ENCODE measurements around the gene GMDS. TPM values are rescaled to one million over a fixed set of nuclear protein-coding genes. Genes with fewer than 3 reads are reported as not detected.

GMDS gene
- total RNA-seq, 2 experiments from 2014 or later, result 31.1 to 35.9 TPM

DNA sequence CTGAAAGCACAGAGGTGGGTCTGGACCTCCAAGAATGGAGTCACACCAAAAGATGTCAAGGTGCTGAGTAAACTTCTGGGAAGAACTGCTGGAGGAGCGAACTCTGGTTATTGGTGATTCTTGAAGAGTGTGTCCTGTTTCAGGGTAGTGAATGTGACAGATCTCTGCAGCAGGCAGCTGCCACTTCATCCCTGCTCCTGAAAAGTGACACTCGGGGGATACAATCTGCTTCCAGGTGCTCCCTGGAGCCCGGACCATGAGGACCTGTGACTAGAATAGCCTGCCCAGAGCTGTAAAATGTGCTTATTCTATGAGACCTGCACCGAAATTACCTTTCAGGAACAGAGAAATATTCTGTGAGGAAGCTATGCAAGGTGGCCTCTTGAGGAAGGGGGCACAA lies 444.6 kb downstream of the GMDS start:
- Mint-ChIP-seq H3K4me3 (no peak overlapping the region), H3K9me3 (no peaks in the 10 kb centered on the region), H3K4me1 (peaks cover 12% of the 10 kb centered on the region), H3K27me3 (no peaks in the 10 kb centered on the region), H3K27ac (no peak overlapping the region), H3K36me3 (ENCODE audit: low read depth) (no peaks in the 10 kb centered on the region)
- DNase-seq, result no peak
- POLR2A ChIA-PET, result no interaction called here
- CTCF ChIA-PET, result no interaction called here

DNA sequence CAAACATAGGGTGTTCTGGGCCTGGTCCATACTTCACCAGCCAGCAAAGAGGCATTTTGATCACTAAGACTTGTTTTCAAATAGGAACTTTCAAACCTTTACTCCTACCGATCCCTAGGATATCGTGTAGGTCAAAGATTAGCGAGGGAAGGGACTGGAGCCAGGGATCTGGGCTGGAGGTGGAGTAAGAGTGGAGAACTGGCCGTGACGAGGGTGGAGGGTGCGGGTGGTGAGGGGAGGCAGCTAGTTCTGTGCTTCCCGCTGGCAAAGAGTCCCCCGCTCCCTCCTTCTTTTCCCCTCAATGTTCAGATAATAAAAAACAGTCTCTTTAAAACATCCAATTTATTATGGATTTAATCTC lies 446.5 kb downstream of the GMDS start:
- H3K27me3 Mint-ChIP-seq, result no peaks in the 10 kb centered on the region
- H3K4me3 Mint-ChIP-seq, result no peak overlapping the region
- H3K27ac Mint-ChIP-seq, result no peak overlapping the region
- H3K36me3 Mint-ChIP-seq (ENCODE audit: low read depth), result no peaks in the 10 kb centered on the region
- no peak for DNase-seq
- ChIA-PET CTCF (interaction anchor here (1.0 kb wide), 1 partner anchor 14 kb away, joined by 3 read pairs; no protein-coding TSS in a partner anchor), POLR2A (no interaction called here)
- no peaks in the 10 kb centered on the region for H3K9me3 Mint-ChIP-seq
- peaks cover 12% of the 10 kb centered on the region for H3K4me1 Mint-ChIP-seq

DNA sequence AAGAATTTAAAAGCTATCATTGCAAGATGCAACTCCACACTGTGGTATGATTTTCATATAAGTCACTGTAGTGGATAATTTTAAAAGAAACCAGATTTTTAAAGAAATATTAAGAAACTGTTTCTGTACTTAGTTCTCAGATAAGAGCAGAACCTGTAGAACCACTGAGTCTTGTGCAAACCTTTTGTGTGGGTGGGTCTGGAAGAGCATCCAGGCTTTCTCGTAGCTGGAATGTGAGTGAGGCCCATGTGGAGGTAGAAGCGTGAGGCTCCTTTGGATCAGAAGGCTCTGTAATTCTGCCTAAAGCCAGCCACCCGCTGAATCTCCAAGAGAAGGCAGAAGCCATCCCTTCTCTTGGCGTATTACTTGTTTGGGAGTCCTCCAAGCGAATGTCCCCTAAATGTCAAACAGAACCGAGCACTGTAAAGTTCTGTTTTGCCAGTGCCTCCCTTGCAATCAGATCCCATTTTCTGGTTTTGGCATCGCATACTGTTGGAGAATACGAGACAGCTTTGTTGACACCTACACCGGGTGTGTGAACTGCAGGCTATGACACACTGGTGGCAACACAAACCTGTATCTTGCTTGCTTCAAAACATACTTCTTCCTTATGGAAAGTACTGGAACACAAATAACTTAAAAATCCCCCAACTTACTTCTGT lies 447.0 kb downstream of the GMDS start:
- DNase-seq, result no peak
- Mint-ChIP-seq H3K4me3 (no peak overlapping the region), H3K27me3 (no peaks in the 10 kb centered on the region), H3K27ac (no peak overlapping the region), H3K4me1 (peaks cover 12% of the 10 kb centered on the region), H3K9me3 (no peaks in the 10 kb centered on the region), H3K36me3 (ENCODE audit: low read depth) (no peaks in the 10 kb centered on the region)
- POLR2A ChIA-PET, result no interaction called here
- CTCF ChIA-PET, result interaction anchor here (1.0 kb wide), 1 partner anchor 13 kb away, joined by 3 read pairs; no protein-coding TSS in a partner anchor

- Mint-ChIP-seq H3K4me3 (no peak overlapping the region), H3K27ac (no peak overlapping the region), H3K9me3 (no peaks in the 10 kb centered on the region), H3K36me3 (ENCODE audit: low read depth) (no peaks in the 10 kb centered on the region), H3K27me3 (no peaks in the 10 kb centered on the region), H3K4me1 (peaks cover 12% of the 10 kb centered on the region)
- ChIA-PET CTCF (no interaction called here), POLR2A (no interaction called here)
- no peak for DNase-seq
These were observed 447.6 kb downstream of the GMDS start for GRCh38 chr6:1797801-1798200.

- no peaks in the 10 kb centered on the region for H3K9me3 Mint-ChIP-seq
- peaks cover 12% of the 10 kb centered on the region for H3K4me1 Mint-ChIP-seq
- no peaks in the 10 kb centered on the region for H3K36me3 Mint-ChIP-seq (ENCODE audit: low read depth)
- DNase-seq, result no peak
- ChIA-PET CTCF (no interaction called here), POLR2A (no interaction called here)
- H3K27ac Mint-ChIP-seq, result no peak overlapping the region
- no peaks in the 10 kb centered on the region for H3K27me3 Mint-ChIP-seq
- no peak overlapping the region for H3K4me3 Mint-ChIP-seq
These were observed 448.5 kb downstream of the GMDS start for GRCh38 chr6:1796706-1797529.

GRCh38 chr6:1795910-1796309 lies 449.5 kb downstream of the GMDS start:
- CTCF ChIA-PET, result no interaction called here
- H3K27ac Mint-ChIP-seq, result no peak overlapping the region
- no peaks in the 10 kb centered on the region for H3K36me3 Mint-ChIP-seq (ENCODE audit: low read depth)
- POLR2A ChIA-PET, result no interaction called here
- H3K4me1 Mint-ChIP-seq, result peaks cover 12% of the 10 kb centered on the region
- no peak overlapping the region for H3K4me3 Mint-ChIP-seq
- H3K9me3 Mint-ChIP-seq, result no peaks in the 10 kb centered on the region
- DNase-seq, result no peak
- no peaks in the 10 kb centered on the region for H3K27me3 Mint-ChIP-seq

DNA sequence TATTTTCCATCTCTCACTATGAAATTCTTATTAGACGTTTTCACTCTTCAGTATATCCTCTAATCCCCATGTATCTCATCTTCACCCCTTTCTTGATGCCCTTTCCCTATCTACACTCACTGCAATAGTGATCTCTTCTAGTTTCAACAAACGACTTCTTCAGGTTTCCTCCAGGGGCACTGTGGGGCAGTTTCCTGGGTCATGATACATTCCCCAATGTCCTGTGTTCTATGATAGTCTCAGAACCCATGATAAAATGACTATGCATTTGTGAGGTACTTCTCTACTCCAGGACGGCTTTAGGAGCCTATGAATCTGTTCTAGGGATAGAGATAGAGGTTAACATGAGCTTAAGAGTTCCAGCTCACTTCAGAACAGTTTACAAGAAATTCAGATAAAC lies 452.4 kb downstream of the GMDS start:
- Mint-ChIP-seq H3K9me3 (no peaks in the 10 kb centered on the region), H3K36me3 (ENCODE audit: low read depth) (no peaks in the 10 kb centered on the region), H3K27me3 (no peaks in the 10 kb centered on the region), H3K4me3 (no peak overlapping the region), H3K4me1 (peaks cover 10% of the 10 kb centered on the region), H3K27ac (no peak overlapping the region)
- ChIA-PET POLR2A (no interaction called here), CTCF (no interaction called here)
- peak; percentile 14 for DNase-seq

DNA sequence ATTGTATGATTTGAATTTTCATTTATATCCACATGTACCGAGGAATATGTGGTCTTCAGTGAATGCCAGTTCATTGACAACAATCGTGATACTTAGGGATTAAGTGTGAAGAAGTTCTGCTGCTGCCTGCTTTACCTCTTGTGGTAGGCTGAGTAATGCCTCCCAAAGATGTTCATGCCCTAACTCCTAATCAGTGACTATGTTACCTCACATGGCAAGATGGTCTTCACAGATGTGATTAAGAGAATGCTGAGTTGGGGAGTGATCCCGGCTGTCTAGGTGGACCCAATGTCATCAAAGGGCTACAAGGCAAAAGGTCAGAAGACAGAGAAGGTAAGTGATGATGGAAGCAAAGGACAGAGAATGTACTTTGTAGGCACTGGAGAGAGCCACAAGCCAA lies 454.7 kb downstream of the GMDS start:
- no peaks in the 10 kb centered on the region for H3K27me3 Mint-ChIP-seq
- CTCF ChIA-PET, result no interaction called here
- no peaks in the 10 kb centered on the region for H3K36me3 Mint-ChIP-seq (ENCODE audit: low read depth)
- no peak overlapping the region for H3K27ac Mint-ChIP-seq
- peaks cover 3% of the 10 kb centered on the region for H3K4me1 Mint-ChIP-seq
- H3K4me3 Mint-ChIP-seq, result no peak overlapping the region
- H3K9me3 Mint-ChIP-seq, result no peaks in the 10 kb centered on the region
- no peak for DNase-seq
- POLR2A ChIA-PET, result no interaction called here

DNA sequence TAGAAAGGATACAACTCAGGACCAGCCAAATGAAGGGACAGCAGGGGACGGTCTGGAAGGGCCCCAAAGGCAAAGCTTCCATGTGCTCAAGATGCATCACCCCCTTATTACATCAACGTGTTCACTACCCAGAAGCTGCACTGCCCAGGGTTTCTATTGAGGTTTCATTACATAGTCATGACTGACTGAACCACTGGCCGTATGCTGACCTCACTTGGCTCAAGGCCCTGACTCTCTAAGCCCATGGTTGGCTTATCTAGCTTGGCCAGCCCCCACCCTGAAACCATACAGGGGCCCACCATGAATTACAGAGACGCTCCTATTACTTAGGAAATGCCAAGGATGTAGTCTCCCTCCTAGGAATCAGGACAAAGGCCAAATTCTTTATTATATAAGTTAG lies 456.3 kb downstream of the GMDS start:
- Mint-ChIP-seq H3K4me3 (no peak overlapping the region), H3K36me3 (ENCODE audit: low read depth) (no peaks in the 10 kb centered on the region), H3K9me3 (no peaks in the 10 kb centered on the region), H3K4me1 (peaks cover 3% of the 10 kb centered on the region), H3K27ac (no peak overlapping the region), H3K27me3 (no peaks in the 10 kb centered on the region)
- POLR2A ChIA-PET, result interaction anchor here (0.6 kb wide), 1 partner anchor 10 kb away, joined by 4 read pairs; no protein-coding TSS in a partner anchor
- no peak for DNase-seq
- CTCF ChIA-PET, result no interaction called here

DNA sequence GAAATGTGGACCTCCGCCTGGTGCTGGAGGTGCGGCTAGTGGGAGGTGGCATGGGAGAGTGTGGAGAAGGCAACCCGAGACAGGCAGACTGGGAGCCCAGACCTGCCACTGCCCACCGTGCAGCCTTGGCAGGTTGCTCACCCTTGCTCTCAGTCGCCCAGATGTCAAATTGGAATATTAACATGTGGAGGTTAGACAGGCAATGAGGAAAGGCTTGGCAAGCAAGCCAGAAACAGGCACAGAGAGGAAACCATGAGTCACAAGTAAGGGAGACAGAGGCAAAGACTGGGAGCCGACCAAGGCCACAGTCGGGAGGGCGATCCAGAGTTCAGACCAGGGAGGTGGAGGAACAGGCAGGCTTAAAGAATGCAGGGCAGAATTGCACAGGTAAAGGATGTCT lies 457.5 kb downstream of the GMDS start:
- no peaks in the 10 kb centered on the region for H3K36me3 Mint-ChIP-seq (ENCODE audit: low read depth)
- no peak for DNase-seq
- H3K4me1 Mint-ChIP-seq, result peaks cover 3% of the 10 kb centered on the region
- CTCF ChIA-PET, result no interaction called here
- no peak overlapping the region for H3K4me3 Mint-ChIP-seq
- no peaks in the 10 kb centered on the region for H3K9me3 Mint-ChIP-seq
- H3K27me3 Mint-ChIP-seq, result no peaks in the 10 kb centered on the region
- POLR2A ChIA-PET, result no interaction called here
- no peak overlapping the region for H3K27ac Mint-ChIP-seq

DNA sequence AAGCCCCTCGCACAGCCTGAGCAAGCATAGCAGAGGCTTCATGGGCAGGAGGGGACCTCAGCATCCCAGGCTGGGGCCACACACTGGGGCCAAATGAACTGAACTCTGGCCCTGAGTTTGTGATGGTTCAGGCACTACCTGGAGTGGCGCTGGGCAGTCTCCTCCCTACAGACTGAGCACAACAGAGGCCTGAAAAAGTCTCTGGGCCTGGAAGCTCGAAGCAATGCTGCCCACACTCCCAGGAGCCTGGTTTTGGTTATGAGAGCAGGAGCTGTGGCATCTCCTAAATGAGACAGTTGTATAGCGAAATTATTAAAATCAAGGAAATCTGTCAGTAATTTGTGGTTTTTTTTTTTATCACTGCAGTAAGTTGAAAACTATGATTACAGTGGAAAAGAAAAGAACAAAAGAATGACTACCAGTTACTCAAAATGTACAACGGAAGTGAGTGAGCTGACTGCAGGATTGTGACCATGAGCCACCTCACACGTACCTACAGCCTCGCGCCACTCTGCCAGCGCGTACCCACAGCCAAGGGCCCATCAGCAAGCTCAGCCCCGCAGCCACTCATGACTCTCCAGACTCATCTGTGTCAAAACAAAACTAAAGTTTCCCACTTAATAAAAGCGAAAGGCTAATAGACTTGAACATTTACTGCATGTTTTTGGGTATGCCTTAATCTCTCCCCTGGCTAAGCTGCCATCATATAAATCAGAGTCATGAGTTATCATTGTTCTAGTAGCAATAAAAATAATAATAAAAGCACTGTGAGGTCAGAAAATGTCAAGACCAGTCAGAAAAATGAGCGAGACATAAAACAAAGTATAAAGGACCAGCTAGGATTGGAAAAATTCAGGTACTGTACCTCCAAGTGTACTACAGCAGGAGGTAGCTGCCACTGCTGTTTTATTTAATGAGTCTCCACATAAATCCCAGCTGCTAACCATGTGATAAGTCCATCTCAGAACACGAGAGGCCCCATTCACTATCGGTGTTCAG lies 458.7 kb downstream of the GMDS start:
- Mint-ChIP-seq H3K27me3 (no peaks in the 10 kb centered on the region), H3K4me3 (no peak overlapping the region), H3K4me1 (peaks cover 3% of the 10 kb centered on the region), H3K27ac (no peak overlapping the region), H3K36me3 (ENCODE audit: low read depth) (no peaks in the 10 kb centered on the region), H3K9me3 (no peaks in the 10 kb centered on the region)
- ChIA-PET POLR2A (interaction anchor here (0.6 kb wide), 1 partner anchor 142 kb away, joined by 3 read pairs; no protein-coding TSS in a partner anchor), CTCF (interaction anchor here (0.6 to 0.8 kb wide), 3 partner anchors 16 to 258 kb away, joined by 3 to 4 read pairs (median 3); no protein-coding TSS in a partner anchor)
- DNase-seq, result no peak

- no peaks in the 10 kb centered on the region for H3K9me3 Mint-ChIP-seq
- no peaks in the 10 kb centered on the region for H3K36me3 Mint-ChIP-seq (ENCODE audit: low read depth)
- no peak for DNase-seq
- ChIA-PET CTCF (no interaction called here), POLR2A (no interaction called here)
- no peak overlapping the region for H3K4me3 Mint-ChIP-seq
- H3K27ac Mint-ChIP-seq, result no peak overlapping the region
- H3K4me1 Mint-ChIP-seq, result peaks cover 3% of the 10 kb centered on the region
- H3K27me3 Mint-ChIP-seq, result no peaks in the 10 kb centered on the region
These were observed 461.0 kb downstream of the GMDS start for GRCh38 chr6:1784422-1784884.

DNA sequence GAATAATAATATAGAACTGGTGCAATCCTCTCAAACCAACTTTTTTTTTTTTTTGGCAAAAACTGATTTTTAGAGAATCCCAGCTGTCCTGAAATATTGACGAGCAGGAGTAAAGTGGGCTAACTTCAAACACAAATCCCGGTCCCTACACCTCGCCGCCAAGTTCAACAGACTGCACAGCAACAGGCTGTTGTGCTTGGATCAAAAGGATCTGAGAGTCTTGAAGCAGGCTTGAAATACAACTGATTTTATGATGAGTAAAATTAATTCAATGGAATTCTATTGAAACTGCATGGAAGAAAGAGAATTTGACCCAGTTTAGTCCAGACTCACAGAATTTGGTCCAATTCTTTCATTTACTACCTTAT lies 463.6 kb downstream of the GMDS start:
- Mint-ChIP-seq H3K27ac (no peak overlapping the region), H3K36me3 (ENCODE audit: low read depth) (no peaks in the 10 kb centered on the region), H3K4me1 (peaks cover under 1% of the 10 kb centered on the region), H3K27me3 (no peaks in the 10 kb centered on the region), H3K4me3 (no peak overlapping the region), H3K9me3 (no peaks in the 10 kb centered on the region)
- DNase-seq, result no peak
- ChIA-PET POLR2A (no interaction called here), CTCF (no interaction called here)
